Measurements from ENCODE around the gene CLSTN2. TPM values are rescaled to one million over a fixed set of nuclear protein-coding genes. Genes with fewer than 3 reads are reported as not detected.

CLSTN2 gene
- polyA plus RNA-seq, 1 experiment = 0.04 TPM

GRCh38 chr3:140438736-140439470 is 503.9 kb downstream of the CLSTN2 start:
- DNase-seq (ENCODE audit: low read depth, low spot score) = no peak
- H3K9me3 ChIP-seq (ENCODE audit: control insufficient read depth, insufficient read depth, low read length) = no peaks in the 10 kb centered on the region
- ChIA-PET POLR2A (no interaction called here), CTCF (no interaction called here)
- no peak overlapping the region for H3K27ac ChIP-seq (ENCODE audit: low read depth, low read length)
- H3K27me3 ChIP-seq (ENCODE audit: control insufficient read depth, insufficient read depth, low read length) = no peaks in the 10 kb centered on the region
- no peak for TF ChIP-seq CTCF (IDR thresholded peaks at IDR 0.05; ENCODE audit: low read depth, low read length)
- H3K4me3 ChIP-seq (ENCODE audit: low read depth, low read length) = no peak overlapping the region

GRCh38 chr3:140439527-140439926 is 504.5 kb downstream of the CLSTN2 start:
- H3K27me3 ChIP-seq (ENCODE audit: control insufficient read depth, insufficient read depth, low read length) = no peaks in the 10 kb centered on the region
- no peak for TF ChIP-seq CTCF (IDR thresholded peaks at IDR 0.05; ENCODE audit: low read depth, low read length)
- H3K9me3 ChIP-seq (ENCODE audit: control insufficient read depth, insufficient read depth, low read length) = no peaks in the 10 kb centered on the region
- POLR2A ChIA-PET = no interaction called here
- no peak overlapping the region for H3K4me3 ChIP-seq (ENCODE audit: low read depth, low read length)
- CTCF ChIA-PET = no interaction called here
- no peak overlapping the region for H3K27ac ChIP-seq (ENCODE audit: low read depth, low read length)
- no peak for DNase-seq (ENCODE audit: low read depth, low spot score)

- Histone ChIP-seq H3K4me3 (ENCODE audit: low read depth, low read length) (no peak overlapping the region), H3K27ac (ENCODE audit: low read depth, low read length) (no peak overlapping the region), H3K9me3 (ENCODE audit: control insufficient read depth, insufficient read depth, low read length) (no peaks in the 10 kb centered on the region), H3K27me3 (ENCODE audit: control insufficient read depth, insufficient read depth, low read length) (no peaks in the 10 kb centered on the region)
- ChIA-PET CTCF (no interaction called here), POLR2A (no interaction called here)
- TF ChIP-seq CTCF (IDR thresholded peaks at IDR 0.05; ENCODE audit: low read depth, low read length) = no peak
- no peak for DNase-seq (ENCODE audit: low read depth, low spot score)
These were observed 505.5 kb downstream of the CLSTN2 start for GRCh38 chr3:140440446-140440845.

- H3K9me3 ChIP-seq (ENCODE audit: control insufficient read depth, insufficient read depth, low read length) = no peaks in the 10 kb centered on the region
- no peak for TF ChIP-seq CTCF (IDR thresholded peaks at IDR 0.05; ENCODE audit: low read depth, low read length)
- no peaks in the 10 kb centered on the region for H3K27me3 ChIP-seq (ENCODE audit: control insufficient read depth, insufficient read depth, low read length)
- no peak overlapping the region for H3K27ac ChIP-seq (ENCODE audit: low read depth, low read length)
- H3K4me3 ChIP-seq (ENCODE audit: low read depth, low read length) = no peak overlapping the region
- POLR2A ChIA-PET = no interaction called here
- CTCF ChIA-PET = no interaction called here
- DNase-seq (ENCODE audit: low read depth, low spot score) = no peak
These were observed 506.0 kb downstream of the CLSTN2 start for GRCh38 chr3:140441006-140441405.

- Histone ChIP-seq H3K9me3 (ENCODE audit: control insufficient read depth, insufficient read depth, low read length) (no peaks in the 10 kb centered on the region), H3K27me3 (ENCODE audit: control insufficient read depth, insufficient read depth, low read length) (no peaks in the 10 kb centered on the region), H3K4me3 (ENCODE audit: low read depth, low read length) (no peak overlapping the region), H3K27ac (ENCODE audit: low read depth, low read length) (no peak overlapping the region)
- POLR2A ChIA-PET = no interaction called here
- CTCF ChIA-PET = no interaction called here
- TF ChIP-seq CTCF (IDR thresholded peaks at IDR 0.05; ENCODE audit: low read depth, low read length) = no peak
- DNase-seq (ENCODE audit: low read depth, low spot score) = no peak
These were observed 507.6 kb downstream of the CLSTN2 start for GRCh38 chr3:140442621-140443020.
